PC-9 (cell line): Measurements from ENCODE around the gene CFAP141. TPM values are rescaled to one million over a fixed set of nuclear protein-coding genes. Genes with fewer than 3 reads are reported as not detected.

ENCODE experiments used
- BruUV-seq: library from RNA; stranded (reverse); fragments of 400-500 nt; replicated peaks from 2 replicates; lab custom pipeline; 2021; lab: Mats Ljungman, UMichigan
- CTCF ChIA-PET: fragments of 300-600 bp; sonication (Branson Sonifier 250); formaldehyde crosslinking; loops from one replicate; lab custom pipeline; 2022; ENCODE audit warnings: antibody characterized with exemption; lab: Charles Lee
- POLR2A ChIA-PET: fragments of 300-600 bp; sonication (Branson Sonifier 250); formaldehyde crosslinking; loops from one replicate; lab custom pipeline; 2022; ENCODE audit warnings: antibody characterized with exemption; ENCODE audit not compliant: unreplicated experiment; lab: Charles Lee
- DNase-seq, 2 experiments: peaks; one replicate each; pipeline versions ENCODE4 v3.0.0 to v3.0.0-alpha.2; 2015 to 2022; ENCODE audit warnings: mixed read lengths in 1 of 2
- H2AFZ ChIP-seq: fragments of 200-600 bp; sonication (generic); 2 replicates; pipeline ENCODE4 v1.8.1; 2017; ENCODE audit warnings: antibody characterized with exemption
- H3F3A ChIP-seq: fragments of 200-600 bp; sonication (generic); 2 replicates; pipeline ENCODE4 v1.8.1; 2017; ENCODE audit warnings: antibody characterized with exemption, mild to moderate bottlenecking, low read depth; ENCODE audit not compliant: insufficient read depth
- H3K27ac ChIP-seq: fragments of 200-600 bp; sonication (generic); 2 replicates; pipeline ENCODE4 v1.6.1; 2016; ENCODE audit warnings: mixed run types
- H3K27me3 ChIP-seq: fragments of 200-600 bp; sonication (generic); 2 replicates; pipeline ENCODE4 v1.6.1; 2016; ENCODE audit warnings: low read depth, mixed run types; ENCODE audit not compliant: insufficient read depth
- H3K36me3 ChIP-seq: fragments of 200-600 bp; sonication (generic); 2 replicates; pipeline ENCODE4 v1.6.1; 2016; ENCODE audit warnings: low read depth, mixed run types
- H3K4me1 ChIP-seq: fragments of 200-600 bp; sonication (generic); replicated peaks from 2 replicates; pipeline ENCODE4 v1.6.1; 2016; ENCODE audit warnings: mixed run types; ENCODE audit not compliant: insufficient read depth
- H3K4me2 ChIP-seq: fragments of 200-600 bp; sonication (generic); 2 replicates; pipeline ENCODE4 v1.6.1; 2017; ENCODE audit warnings: mixed run types
- H3K4me3 ChIP-seq: fragments of 200-600 bp; sonication (generic); 2 replicates; pipeline ENCODE4 v1.6.1; 2016; ENCODE audit warnings: mixed run types
- H3K79me2 ChIP-seq: fragments of 200-600 bp; sonication (generic); 2 replicates; pipeline ENCODE4 v1.6.1; 2017; ENCODE audit warnings: low read depth, mixed run types
- H3K9me2 ChIP-seq: fragments of 200-600 bp; sonication (generic); 2 replicates; pipeline ENCODE4 v1.8.1; 2017; ENCODE audit warnings: mild to moderate bottlenecking; ENCODE audit not compliant: insufficient read depth
- H3K9me3 ChIP-seq: fragments of 200-600 bp; sonication (generic); 2 replicates; pipeline ENCODE4 v1.8.1; 2016; ENCODE audit warnings: low read depth; ENCODE audit not compliant: insufficient read depth
- H4K20me1 ChIP-seq: fragments of 200-600 bp; sonication (generic); 2 replicates; pipeline ENCODE4 v1.8.1; 2017; ENCODE audit not compliant: insufficient read depth
- EZH2 ChIP-seq: fragments of 200-600 bp; sonication (generic); IDR thresholded peaks from 2 replicates; pipeline ENCODE4 v1.8.0; 2017; ENCODE audit warnings: antibody characterized with exemption, low read depth
- intact Hi-C: fragments of 100-400 bp; cut with micrococcal nuclease; formaldehyde crosslinking; loops from one replicate; pipeline ENCODE4 v1.10.0; 2022; ENCODE audit not compliant: unreplicated experiment
- total RNA-seq: library from RNA; stranded (reverse); gene quantifications from 2 replicates; pipeline ENCODE4 v1.2.3, GENCODE V29; 2021
- TF ChIP-seq, protein P1 (sequence below): fragments of 200-600 bp; sonication (generic); conservative IDR thresholded peaks from 2 replicates; pipeline ENCODE4 v1.6.1; 2017; ENCODE audit warnings: mixed run types, antibody characterized with exemption, mild to moderate bottlenecking, moderate library complexity

CFAP141 gene
- total RNA-seq, 1 experiment from 2014 or later: not detected

DNA sequence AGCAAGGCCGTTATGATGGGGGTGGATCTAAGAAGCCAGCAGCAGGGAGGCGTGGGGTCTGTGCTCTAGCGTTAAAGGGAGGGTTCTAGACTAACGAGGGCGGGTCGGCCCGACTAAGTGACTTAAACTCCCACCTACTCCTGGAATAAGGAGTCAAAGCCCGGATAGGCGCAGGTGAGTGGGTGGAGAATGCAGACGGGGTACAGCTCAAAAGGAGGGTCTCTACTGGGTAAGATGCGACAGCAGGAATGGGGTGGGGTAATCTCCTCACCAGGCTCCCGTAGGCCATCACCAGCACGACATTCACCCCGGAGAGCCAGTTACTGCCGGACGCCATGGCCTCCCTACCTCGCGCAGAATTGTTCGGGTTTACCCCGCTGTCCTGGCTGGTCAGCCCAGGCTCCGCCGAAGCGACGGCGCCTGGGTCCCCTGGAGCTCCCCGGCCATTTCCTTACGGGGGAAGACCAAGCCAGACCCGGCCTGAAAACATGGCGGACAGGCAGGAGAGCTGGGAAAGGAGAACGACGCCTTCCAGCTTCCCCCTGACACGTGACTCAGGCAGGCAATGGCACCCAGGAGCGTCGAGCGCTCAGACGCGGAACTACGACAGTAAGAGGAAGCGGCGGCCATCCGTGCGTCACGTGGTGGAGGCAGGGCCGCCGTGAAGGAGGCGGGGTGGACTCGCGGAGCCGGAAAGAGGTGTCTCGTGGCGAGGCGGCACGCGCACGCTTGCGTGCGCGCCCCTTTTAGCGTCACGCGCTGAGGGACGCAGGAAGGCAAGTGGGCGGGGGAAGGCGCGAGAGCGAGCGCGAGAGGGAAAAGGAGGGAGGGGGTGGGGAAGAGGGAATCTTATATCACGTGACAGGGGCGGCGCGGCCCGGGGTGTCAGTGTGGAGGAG lies 14.2 kb upstream of the CFAP141 start, which contains the start of gene UBAP2L:
Gene UBAP2L (plus strand): TSS at position 885 of the 899 bp plus-strand sequence. CDS start 4,169 bp downstream, outside the sequence.
- Histone ChIP-seq H3K9me3 (no peaks in the 10 kb centered on the region), H3K4me1 (peaks cover 33% of the 10 kb centered on the region), H4K20me1 (peaks cover 35% of the 10 kb centered on the region), H3K9me2 (no peaks in the 10 kb centered on the region), H3K4me2 (peak within 1 kb of the TSS; percentile 100), H3F3A (peaks cover 14% of the 10 kb centered on the region; the same call in 1 of the 2 replicates), H3K79me2 (peaks cover 88% of the 10 kb centered on the region), H3K27me3 (no peaks in the 10 kb centered on the region), H3K27ac (peak within 1 kb of the TSS; percentile 97), H3K36me3 (peaks cover 43% of the 10 kb centered on the region), H3K4me3 (peak within 1 kb of the TSS; percentile 99), H2AFZ (peak within 1 kb of the TSS; percentile 97)
- TF ChIP-seq, protein P1, sequence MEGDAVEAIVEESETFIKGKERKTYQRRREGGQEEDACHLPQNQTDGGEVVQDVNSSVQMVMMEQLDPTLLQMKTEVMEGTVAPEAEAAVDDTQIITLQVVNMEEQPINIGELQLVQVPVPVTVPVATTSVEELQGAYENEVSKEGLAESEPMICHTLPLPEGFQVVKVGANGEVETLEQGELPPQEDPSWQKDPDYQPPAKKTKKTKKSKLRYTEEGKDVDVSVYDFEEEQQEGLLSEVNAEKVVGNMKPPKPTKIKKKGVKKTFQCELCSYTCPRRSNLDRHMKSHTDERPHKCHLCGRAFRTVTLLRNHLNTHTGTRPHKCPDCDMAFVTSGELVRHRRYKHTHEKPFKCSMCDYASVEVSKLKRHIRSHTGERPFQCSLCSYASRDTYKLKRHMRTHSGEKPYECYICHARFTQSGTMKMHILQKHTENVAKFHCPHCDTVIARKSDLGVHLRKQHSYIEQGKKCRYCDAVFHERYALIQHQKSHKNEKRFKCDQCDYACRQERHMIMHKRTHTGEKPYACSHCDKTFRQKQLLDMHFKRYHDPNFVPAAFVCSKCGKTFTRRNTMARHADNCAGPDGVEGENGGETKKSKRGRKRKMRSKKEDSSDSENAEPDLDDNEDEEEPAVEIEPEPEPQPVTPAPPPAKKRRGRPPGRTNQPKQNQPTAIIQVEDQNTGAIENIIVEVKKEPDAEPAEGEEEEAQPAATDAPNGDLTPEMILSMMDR: no peak
- no peak for TF ChIP-seq EZH2
- POLR2A ChIA-PET: interaction anchor here (0.5 to 1.0 kb wide), 5 partner anchors 230 to 1658 kb away, joined by 3 to 6 read pairs (median 3); partner anchors contain the start of gene RPS27
- CTCF ChIA-PET: interaction anchor here (0.6 kb wide), 1 partner anchor 326 kb away, joined by 5 read pairs; no protein-coding TSS in a partner anchor
- TSS peak; percentile 71 for BruUV-seq
- peak; percentile 94 to 98 for DNase-seq
- intact Hi-C loops: loop anchor here (1.0 kb wide), 1 partner anchor 38 kb away; no protein-coding TSS in a partner anchor

DNA sequence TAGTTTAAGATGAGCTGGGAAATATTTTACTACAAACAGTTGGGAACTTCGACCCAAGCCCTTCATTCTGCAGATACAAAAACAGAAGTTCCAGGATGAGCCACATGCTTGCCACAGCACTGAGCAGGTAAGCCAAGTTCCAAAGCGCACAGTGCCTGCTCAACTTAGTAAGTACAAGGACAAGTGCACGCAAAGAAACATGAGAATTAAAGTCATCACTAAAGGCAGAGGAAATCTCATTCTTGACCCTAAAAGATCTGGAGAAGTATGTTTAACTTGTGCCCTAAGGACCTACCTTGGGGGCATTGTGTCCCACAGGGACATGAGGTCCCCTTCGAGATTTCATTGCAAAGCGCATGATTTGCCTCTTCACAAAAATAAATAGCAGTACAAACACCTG lies 13.4 kb upstream of the CFAP141 start:
- H3K4me3 ChIP-seq: peak overlapping the region; percentile 99
- TF ChIP-seq, protein P1: no peak
- TF ChIP-seq EZH2: no peak
- H2AFZ ChIP-seq: peak overlapping the region; percentile 97
- peaks cover 14% of the 10 kb centered on the region; the same call in 1 of the 2 replicates for H3F3A ChIP-seq
- no peaks in the 10 kb centered on the region for H3K9me3 ChIP-seq
- peaks cover 35% of the 10 kb centered on the region for H3K36me3 ChIP-seq
- BruUV-seq: no TSS peak
- no peaks in the 10 kb centered on the region for H3K27me3 ChIP-seq
- no peak for DNase-seq
- peak overlapping the region; percentile 100 for H3K4me2 ChIP-seq
- intact Hi-C loops: no loop called here
- peaks cover 80% of the 10 kb centered on the region for H3K79me2 ChIP-seq
- ChIA-PET CTCF (no interaction called here), POLR2A (no interaction called here)
- H4K20me1 ChIP-seq: peaks cover 31% of the 10 kb centered on the region
- peaks cover 33% of the 10 kb centered on the region for H3K4me1 ChIP-seq
- H3K27ac ChIP-seq: peak overlapping the region; percentile 97
- H3K9me2 ChIP-seq: no peaks in the 10 kb centered on the region

DNA sequence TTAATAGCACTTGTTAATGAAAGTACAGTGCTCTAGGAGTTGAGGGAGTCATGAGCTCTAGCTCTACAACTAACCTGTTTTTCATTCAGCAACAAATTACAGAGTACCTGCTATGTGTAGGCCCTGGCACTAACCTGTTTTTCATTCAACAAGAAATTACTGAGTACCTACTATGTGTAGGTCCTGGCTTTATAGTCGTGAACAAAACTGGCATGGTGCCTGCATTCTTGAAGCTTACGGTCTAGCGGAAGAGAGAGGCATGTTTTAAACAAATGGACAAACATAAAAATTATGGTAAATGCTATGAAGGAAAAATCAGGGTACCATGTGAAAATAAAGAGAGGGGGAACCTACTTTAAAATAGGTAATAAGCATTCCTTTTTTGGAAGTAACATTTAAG lies 12.4 kb upstream of the CFAP141 start:
- H3F3A ChIP-seq: peaks cover 21% of the 10 kb centered on the region
- peak overlapping the region; percentile 99; the same call in 1 of the 2 replicates for H3K4me3 ChIP-seq

More for the DNA sequence above, 12.4 kb upstream of the CFAP141 start:
- Histone ChIP-seq H4K20me1 (peaks cover 21% of the 10 kb centered on the region), H3K27ac (no peak overlapping the region), H3K4me2 (peak overlapping the region; percentile 100), H3K79me2 (peaks cover 78% of the 10 kb centered on the region), H3K9me2 (no peaks in the 10 kb centered on the region), H2AFZ (no peak overlapping the region), H3K36me3 (peaks cover 38% of the 10 kb centered on the region), H3K9me3 (no peaks in the 10 kb centered on the region), H3K4me1 (peaks cover 33% of the 10 kb centered on the region), H3K27me3 (no peaks in the 10 kb centered on the region)
- POLR2A ChIA-PET: interaction anchor here (0.6 kb wide), 1 partner anchor 227 kb away, joined by 3 read pairs; no protein-coding TSS in a partner anchor
- BruUV-seq: no TSS peak
- intact Hi-C loops: no loop called here
- TF ChIP-seq, protein P1: no peak
- TF ChIP-seq EZH2: no peak
- CTCF ChIA-PET: no interaction called here
- no peak for DNase-seq
